ENCODE results near the gene NRM. TPM values are rescaled to one million over a fixed set of nuclear protein-coding genes. Genes with fewer than 3 reads are reported as not detected.
"Not testable (repeated sequence)": the region's sequence is repeated elsewhere in the genome, so short reads cannot be mapped to it uniquely, and the experiment has no call there.

NRM gene
- total RNA-seq, 2 experiments from 2014 or later, result 33.1 to 33.9 TPM

DNA sequence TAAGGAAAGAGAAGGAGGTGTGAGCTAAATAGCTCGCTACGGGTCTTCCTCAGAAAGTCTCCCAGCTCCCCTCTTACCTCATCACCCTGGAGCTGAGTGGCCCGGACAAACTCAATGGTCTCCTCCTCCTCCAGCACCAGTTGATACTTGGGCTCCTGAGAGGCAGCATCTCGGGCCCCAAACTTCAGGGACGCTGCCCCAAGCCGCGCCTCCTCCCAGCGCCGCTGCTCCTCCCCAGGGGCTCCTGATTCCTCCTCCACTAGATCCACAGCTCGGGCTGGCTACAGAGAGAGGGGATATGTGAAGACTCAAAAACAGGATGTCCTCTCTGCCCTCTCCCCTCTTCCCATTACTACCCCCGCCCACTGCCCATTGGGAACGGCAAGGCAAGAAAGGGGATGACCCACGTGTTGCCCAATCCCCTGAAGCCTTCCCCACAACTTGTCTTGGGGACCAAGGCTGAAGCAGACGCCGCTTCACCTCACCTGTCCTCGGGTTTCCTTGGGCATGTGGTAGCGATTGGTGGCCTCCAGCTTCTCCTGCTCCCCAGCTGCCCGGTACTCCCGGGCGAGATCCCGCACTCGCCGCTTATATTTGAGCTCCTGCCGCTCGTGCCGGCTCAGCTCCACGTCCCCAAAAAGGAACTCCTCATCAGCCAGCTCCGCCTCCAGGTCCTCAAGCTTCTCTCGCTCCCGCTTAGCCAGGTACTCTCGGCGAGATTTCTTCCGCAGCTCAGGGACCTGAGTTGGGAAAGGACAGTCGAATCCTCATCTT lies 25.6 kb downstream of the NRM start:
- no peaks in the 10 kb centered on the region for H3K9me3 Mint-ChIP-seq
- peaks cover 10% of the 10 kb centered on the region for H3K4me1 Mint-ChIP-seq
- no peak for DNase-seq
- H3K4me3 Mint-ChIP-seq, result no peak overlapping the region
- no peaks in the 10 kb centered on the region for H3K27me3 Mint-ChIP-seq
- H3K27ac Mint-ChIP-seq, result no peak overlapping the region
- POLR2A ChIA-PET, result interaction anchor here (0.7 to 1.0 kb wide), 3 partner anchors 12 to 50 kb away, joined by 3 read pairs; no protein-coding TSS in a partner anchor
- no peak for ATAC-seq (ENCODE audit: low read depth)
- peaks cover 25% of the 10 kb centered on the region for H3K36me3 Mint-ChIP-seq

GRCh38 chr6:30657922-30658321 lies 32.9 kb downstream of the NRM start:
- H3K4me1 Mint-ChIP-seq, result peaks cover 10% of the 10 kb centered on the region
- ATAC-seq (ENCODE audit: low read depth); H3K9me3 Mint-ChIP-seq; POLR2A ChIA-PET; H3K4me3 Mint-ChIP-seq; H3K27me3 Mint-ChIP-seq; H3K27ac Mint-ChIP-seq; DNase-seq: not testable (repeated sequence)
- peaks cover 41% of the 10 kb centered on the region for H3K36me3 Mint-ChIP-seq

- H3K27me3 Mint-ChIP-seq, result no peaks in the 10 kb centered on the region
- no peak for ATAC-seq (ENCODE audit: low read depth)
- peaks cover 42% of the 10 kb centered on the region for H3K36me3 Mint-ChIP-seq
- H3K4me3 Mint-ChIP-seq, result no peak overlapping the region
- no peak for DNase-seq
- no peaks in the 10 kb centered on the region for H3K9me3 Mint-ChIP-seq
- POLR2A ChIA-PET, result no interaction called here
- H3K4me1 Mint-ChIP-seq, result peaks cover 10% of the 10 kb centered on the region
- H3K27ac Mint-ChIP-seq, result peak overlapping the region; percentile 22
Measured at GRCh38 chr6:30657454-30657853, 33.3 kb downstream of the NRM start.

GRCh38 chr6:30656513-30656912 lies 34.3 kb downstream of the NRM start:
- Mint-ChIP-seq H3K4me3 (no peak overlapping the region), H3K9me3 (no peaks in the 10 kb centered on the region), H3K4me1 (peaks cover 9% of the 10 kb centered on the region), H3K27ac (no peak overlapping the region), H3K27me3 (no peaks in the 10 kb centered on the region), H3K36me3 (peaks cover 38% of the 10 kb centered on the region)
- ATAC-seq (ENCODE audit: low read depth), result no peak
- POLR2A ChIA-PET, result no interaction called here
- no peak for DNase-seq

DNA sequence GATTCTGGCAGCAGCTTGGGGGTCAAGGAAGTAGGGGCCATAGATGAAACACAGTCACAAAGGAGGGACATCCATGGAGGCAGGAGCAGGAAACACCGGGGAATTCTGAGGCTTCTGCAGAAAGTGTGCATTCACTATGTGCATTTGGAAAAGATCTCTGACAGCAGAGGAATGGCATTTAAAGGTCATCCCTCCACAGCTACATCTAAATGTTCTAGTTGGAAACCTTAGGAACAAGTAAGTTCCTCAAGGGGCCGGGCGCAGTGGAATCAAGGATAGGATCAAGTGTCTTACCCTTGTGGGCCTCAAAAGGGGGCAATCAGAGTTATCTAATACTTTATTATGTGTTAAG lies 35.1 kb downstream of the NRM start:
- no peak overlapping the region for H3K27ac Mint-ChIP-seq
- H3K4me3 Mint-ChIP-seq, result no peak overlapping the region
- no peaks in the 10 kb centered on the region for H3K27me3 Mint-ChIP-seq

DNA sequence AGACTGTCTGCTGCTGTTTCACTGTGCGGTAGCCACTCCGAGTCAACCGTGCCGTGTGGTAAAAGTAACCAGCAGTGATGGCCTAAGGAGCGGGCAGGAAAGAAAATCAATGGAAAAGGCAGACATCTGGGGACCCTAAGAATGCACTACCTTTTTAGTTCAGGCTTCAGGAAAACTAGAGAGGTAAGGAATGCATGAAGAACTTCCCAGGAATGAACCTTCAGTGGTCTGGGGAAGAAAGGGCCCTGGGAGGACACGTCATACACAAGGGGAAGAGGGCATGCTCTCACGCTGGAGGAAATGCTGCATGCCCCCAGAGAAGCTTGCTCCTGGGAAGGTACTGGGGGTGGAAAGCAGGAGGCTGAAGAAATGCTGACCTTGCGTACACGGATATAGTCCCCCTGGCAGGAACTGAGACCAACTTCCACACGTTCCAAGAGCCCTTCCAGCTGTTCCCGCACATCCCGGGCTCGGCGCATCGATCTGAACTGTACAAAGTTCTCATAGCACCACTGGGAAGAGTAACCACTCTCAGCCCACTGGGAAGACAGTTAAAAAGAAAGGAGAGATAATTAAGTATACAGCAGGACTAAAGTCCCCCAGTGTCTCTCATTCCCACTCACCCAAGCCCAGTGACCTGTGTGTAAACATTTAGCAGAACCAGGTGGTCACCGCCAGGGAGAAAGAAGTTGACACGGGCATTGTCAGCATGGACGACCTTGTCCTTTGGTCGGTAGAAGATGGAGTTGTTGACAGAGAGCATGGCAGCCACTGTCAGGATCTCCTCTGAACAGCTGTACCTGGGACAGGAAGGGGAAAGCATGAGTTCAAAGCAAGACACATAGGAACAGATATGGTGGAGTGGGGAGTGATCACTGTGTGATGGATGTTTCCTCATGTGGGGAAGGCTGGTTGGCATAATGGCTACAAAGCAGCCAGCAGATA lies 35.7 kb downstream of the NRM start:
- peaks cover 39% of the 10 kb centered on the region for H3K36me3 Mint-ChIP-seq
- ATAC-seq (ENCODE audit: low read depth) (no peak), DNase-seq (no peak)
- H3K27me3 Mint-ChIP-seq, result no peaks in the 10 kb centered on the region
- no peak overlapping the region for H3K4me3 Mint-ChIP-seq
- peaks cover 10% of the 10 kb centered on the region for H3K4me1 Mint-ChIP-seq
- no peaks in the 10 kb centered on the region for H3K9me3 Mint-ChIP-seq
- H3K27ac Mint-ChIP-seq, result no peak overlapping the region
- POLR2A ChIA-PET, result interaction anchor here (1.1 kb wide), 1 partner anchor 14 kb away, joined by 3 read pairs; no protein-coding TSS in a partner anchor

More for the DNA sequence above, 35.1 kb downstream of the NRM start:
- POLR2A ChIA-PET, result no interaction called here
- ATAC-seq (ENCODE audit: low read depth), result no peak
- H3K4me1 Mint-ChIP-seq, result peaks cover 10% of the 10 kb centered on the region
- H3K9me3 Mint-ChIP-seq, result no peaks in the 10 kb centered on the region
- DNase-seq, result no peak
- peaks cover 39% of the 10 kb centered on the region for H3K36me3 Mint-ChIP-seq

GRCh38 chr6:30651143-30651542 lies 39.6 kb downstream of the NRM start:
- Mint-ChIP-seq H3K9me3 (no peaks in the 10 kb centered on the region), H3K27ac (peak overlapping the region; percentile 10), H3K36me3 (peaks cover 23% of the 10 kb centered on the region), H3K4me3 (no peak overlapping the region), H3K27me3 (no peaks in the 10 kb centered on the region), H3K4me1 (peaks cover 21% of the 10 kb centered on the region)
- POLR2A ChIA-PET, result interaction anchor here (0.7 kb wide), 1 partner anchor 46 kb away, joined by 4 read pairs; no protein-coding TSS in a partner anchor
- ATAC-seq (ENCODE audit: low read depth) (no peak), DNase-seq (no peak)

DNA sequence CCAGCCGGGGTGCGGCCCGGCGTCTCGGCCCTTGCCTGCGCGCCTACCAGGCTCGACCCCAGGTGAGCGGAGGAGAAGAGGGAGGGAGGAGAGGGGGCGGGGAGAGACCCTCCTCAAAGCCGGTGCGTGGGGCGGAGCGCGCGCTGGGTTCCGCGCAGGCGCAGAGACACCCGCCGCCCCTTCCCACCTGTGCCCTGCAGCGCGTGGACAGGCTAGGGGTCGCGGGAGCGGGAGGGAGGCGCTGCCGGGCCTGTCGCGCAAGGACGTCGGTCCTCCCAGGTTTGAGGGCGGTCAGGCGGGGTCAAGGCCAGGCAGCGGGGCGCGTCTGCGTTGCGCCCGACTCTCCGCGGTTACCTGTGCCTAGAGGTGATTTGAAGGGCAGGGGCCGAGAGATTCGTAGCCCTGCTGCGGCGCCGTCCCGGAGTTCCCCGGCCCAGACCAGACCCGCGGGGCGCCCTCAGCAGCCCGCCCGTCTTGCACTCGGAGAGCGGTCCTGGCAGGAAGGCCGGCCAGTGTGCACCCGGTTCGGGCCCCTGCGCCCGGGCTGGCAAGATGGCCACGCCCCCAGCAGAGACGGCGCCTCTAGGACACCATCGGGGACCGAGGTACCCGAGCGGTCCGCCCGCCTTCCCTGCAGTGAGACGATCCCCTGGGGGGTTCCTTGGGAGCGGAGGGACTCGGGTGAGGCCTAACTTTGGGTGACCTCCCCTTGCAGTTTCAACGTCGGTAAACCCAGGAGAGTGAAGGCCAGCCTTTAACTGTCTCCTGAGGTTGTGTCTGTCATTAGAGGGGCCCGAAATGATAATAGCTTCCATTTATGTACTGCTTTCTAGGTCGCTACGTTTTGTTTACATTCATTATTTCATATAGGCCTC lies 43.3 kb downstream of the NRM start:
- ATAC-seq (ENCODE audit: low read depth) (peak; percentile 70), DNase-seq (peak; percentile 85)
- Mint-ChIP-seq H3K9me3 (no peaks in the 10 kb centered on the region), H3K27me3 (no peaks in the 10 kb centered on the region), H3K27ac (peak overlapping the region; percentile 91), H3K36me3 (peaks cover 23% of the 10 kb centered on the region), H3K4me3 (peak overlapping the region; percentile 86), H3K4me1 (peaks cover 31% of the 10 kb centered on the region)
- POLR2A ChIA-PET, result interaction anchor here (0.6 to 1.2 kb wide), 4 partner anchors 19 to 266 kb away, joined by 3 to 8 read pairs (median 3); partner anchors contain the start of genes DHX16, MRPS18B, PPP1R10 and VARS2

DNA sequence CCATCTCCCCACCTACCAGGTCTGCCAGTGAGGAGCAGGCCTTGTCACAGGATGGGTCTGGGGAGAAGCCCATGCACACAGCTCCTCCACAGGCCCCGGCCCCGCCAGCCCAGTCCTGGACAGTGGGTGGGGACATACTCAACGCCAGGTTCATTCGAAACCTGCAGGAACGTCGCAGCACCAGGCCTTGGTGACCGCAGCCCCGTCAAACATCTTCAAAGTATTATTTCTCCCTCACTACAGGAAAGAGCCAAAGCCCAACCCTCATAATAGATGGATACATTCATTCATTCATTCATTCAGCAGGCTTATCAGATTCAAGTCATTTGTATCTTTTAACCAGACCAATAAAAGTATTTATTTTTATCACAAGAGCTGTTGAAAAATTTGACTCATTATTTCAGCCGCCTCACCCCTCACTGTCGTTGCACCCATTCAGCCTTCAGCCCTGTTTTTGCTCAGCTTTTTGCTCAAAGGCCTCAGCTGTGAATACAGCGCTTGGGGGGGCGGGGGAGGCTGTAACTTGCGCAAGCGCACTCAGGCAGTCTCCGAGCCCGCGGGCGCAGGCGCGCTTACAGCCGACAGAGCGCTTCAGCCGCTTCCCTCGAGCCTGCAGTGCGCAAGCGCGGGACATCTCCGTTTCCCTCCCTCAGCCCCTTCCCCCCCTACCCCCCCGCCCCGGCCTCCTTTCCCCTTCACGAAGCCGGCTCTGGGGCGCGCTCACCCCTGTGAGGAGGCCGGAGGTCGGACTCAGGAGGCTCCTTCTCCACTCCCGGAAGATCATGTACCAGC lies 44.1 kb downstream of the NRM start, which contains the start of gene C6orf136:
Gene C6orf136, plus strand, starts transcription at position 684 of the 792 bp plus-strand sequence. Its CDS starts 99 bp downstream, at position 783.
- Mint-ChIP-seq H3K4me3 (peak within 1 kb of the TSS; percentile 86), H3K9me3 (no peaks in the 10 kb centered on the region), H3K36me3 (peaks cover 19% of the 10 kb centered on the region), H3K4me1 (peaks cover 35% of the 10 kb centered on the region), H3K27me3 (no peaks in the 10 kb centered on the region), H3K27ac (peak within 1 kb of the TSS; percentile 91)
- ATAC-seq (ENCODE audit: low read depth) (peak; percentile 86), DNase-seq (peak; percentile 90)
- POLR2A ChIA-PET, result interaction anchor here (0.6 to 2.2 kb wide), 3 partner anchors 18 to 32 kb away, joined by 3 to 7 read pairs (median 5); partner anchors contain the start of gene MRPS18B

DNA sequence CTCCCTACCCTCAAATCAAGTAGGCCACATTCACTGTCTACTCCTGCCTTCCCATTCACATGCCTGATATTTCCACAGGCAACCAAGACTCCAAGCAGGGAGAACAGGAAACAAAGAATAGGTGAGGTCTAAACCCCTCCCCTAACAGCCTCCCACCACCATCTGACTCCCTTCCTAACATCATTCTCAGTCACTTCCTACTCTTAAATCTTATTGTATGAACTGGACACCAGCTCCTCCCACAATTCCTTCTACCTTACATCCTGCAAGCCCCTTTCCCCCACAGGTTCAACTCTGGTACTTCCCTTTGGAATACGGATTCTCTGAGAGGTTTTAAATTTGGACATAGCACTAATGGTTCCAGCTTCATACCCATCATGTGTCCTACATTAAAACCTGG lies 44.8 kb downstream of the NRM start:
- POLR2A ChIA-PET, result interaction anchor here (0.7 to 2.2 kb wide), 2 partner anchors 28 to 32 kb away, joined by 5 to 7 read pairs; partner anchors contain the start of gene MRPS18B
- H3K27me3 Mint-ChIP-seq, result no peaks in the 10 kb centered on the region
- H3K9me3 Mint-ChIP-seq, result no peaks in the 10 kb centered on the region
- H3K36me3 Mint-ChIP-seq, result peaks cover 17% of the 10 kb centered on the region
- no peak for ATAC-seq (ENCODE audit: low read depth)
- peak overlapping the region; percentile 86 for H3K4me3 Mint-ChIP-seq
- DNase-seq, result no peak
- peaks cover 40% of the 10 kb centered on the region for H3K4me1 Mint-ChIP-seq
- H3K27ac Mint-ChIP-seq, result peak overlapping the region; percentile 91

GRCh38 chr6:30644769-30645168 lies 46.0 kb downstream of the NRM start:
- H3K27me3 Mint-ChIP-seq, result no peaks in the 10 kb centered on the region
- DNase-seq, result no peak
- POLR2A ChIA-PET, result interaction anchor here (0.6 to 2.2 kb wide), 2 partner anchors 27 to 29 kb away, joined by 3 to 7 read pairs; partner anchors contain the start of gene MRPS18B
- H3K4me3 Mint-ChIP-seq, result no peak overlapping the region
- no peaks in the 10 kb centered on the region for H3K9me3 Mint-ChIP-seq
- ATAC-seq (ENCODE audit: low read depth), result no peak
- peaks cover 43% of the 10 kb centered on the region for H3K4me1 Mint-ChIP-seq
- peak overlapping the region; percentile 8 for H3K27ac Mint-ChIP-seq
- peaks cover 16% of the 10 kb centered on the region for H3K36me3 Mint-ChIP-seq

GRCh38 chr6:30643656-30644055 lies 47.1 kb downstream of the NRM start:
- peaks cover 39% of the 10 kb centered on the region for H3K4me1 Mint-ChIP-seq
- no peak overlapping the region for H3K27ac Mint-ChIP-seq
- H3K4me3 Mint-ChIP-seq, result no peak overlapping the region
- H3K9me3 Mint-ChIP-seq, result no peaks in the 10 kb centered on the region
- DNase-seq (no peak), ATAC-seq (ENCODE audit: low read depth) (no peak)
- no peaks in the 10 kb centered on the region for H3K27me3 Mint-ChIP-seq
- POLR2A ChIA-PET, result interaction anchor here (0.5 to 0.6 kb wide), 2 partner anchors 77 to 126 kb away, joined by 3 read pairs; no protein-coding TSS in a partner anchor
- H3K36me3 Mint-ChIP-seq, result peaks cover 15% of the 10 kb centered on the region
